Measurements from ENCODE around the gene PDX1.

Gene PDX1

GRCh38 chr13:27964741-27965323 lies 45.0 kb downstream of the PDX1 start:
- Histone ChIP-seq H3K36me3 (ENCODE audit: control insufficient read depth in 2 of 2, insufficient read depth in 1 of 2, low read length in 2 of 2) (peaks cover 0 to 46% of the 10 kb centered on the region in 2 experiments; a peak in 2 of 3 replicates), H3K9me3 (ENCODE audit: control insufficient read depth, insufficient read depth, low read depth, low read length) (no peaks in the 10 kb centered on the region), H3K27ac (ENCODE audit: extremely low read depth, low read depth, low read length) (no peak overlapping the region), H3K4me1 (ENCODE audit: control insufficient read depth, insufficient read depth, low read length) (no peaks in the 10 kb centered on the region), H3K4me3 (ENCODE audit: low read depth, low read length) (no peak overlapping the region)
- POLR2A ChIA-PET: no interaction called here
- CTCF ChIA-PET: interaction anchor here (0.6 to 13.6 kb wide), 2 partner anchors 93 to 137 kb away, joined by 3 to 206 read pairs; no protein-coding TSS in a partner anchor
- TF ChIP-seq GLIS1 (tag by site-specific recombination; IDR thresholded peaks at IDR 0.05) (peak; percentile 78), KLF17 (tag by site-specific recombination; IDR thresholded peaks at IDR 0.05) (no peak), ZNF792 (tag by site-specific recombination; IDR thresholded peaks at IDR 0.05) (no peak)

GRCh38 chr13:27965343-27965739 lies 45.5 kb downstream of the PDX1 start:
- Histone ChIP-seq H3K27ac (ENCODE audit: extremely low read depth, low read depth, low read length) (no peak overlapping the region), H3K4me3 (ENCODE audit: low read depth, low read length) (no peak overlapping the region), H3K4me1 (ENCODE audit: control insufficient read depth, insufficient read depth, low read length) (no peaks in the 10 kb centered on the region), H3K9me3 (ENCODE audit: control insufficient read depth, insufficient read depth, low read depth, low read length) (no peaks in the 10 kb centered on the region), H3K36me3 (ENCODE audit: control insufficient read depth in 2 of 2, insufficient read depth in 1 of 2, low read length in 2 of 2) (peaks cover 0 to 43% of the 10 kb centered on the region in 2 experiments; a peak in 2 of 3 replicates)
- POLR2A ChIA-PET: no interaction called here
- no peak for TF ChIP-seq ZNF792 (tag by site-specific recombination; IDR thresholded peaks at IDR 0.05)
- CTCF ChIA-PET: interaction anchor here (1.0 to 13.6 kb wide), 2 partner anchors 137 to 603 kb away, joined by 3 to 206 read pairs; no protein-coding TSS in a partner anchor

- Histone ChIP-seq H3K27ac (ENCODE audit: extremely low read depth, low read depth, low read length) (no peak overlapping the region), H3K9me3 (ENCODE audit: control insufficient read depth, insufficient read depth, low read depth, low read length) (no peaks in the 10 kb centered on the region), H3K4me1 (ENCODE audit: control insufficient read depth, insufficient read depth, low read length) (no peaks in the 10 kb centered on the region), H3K4me3 (ENCODE audit: low read depth, low read length) (no peak overlapping the region), H3K36me3 (ENCODE audit: control insufficient read depth in 2 of 2, insufficient read depth in 1 of 2, low read length in 2 of 2) (peaks cover 0 to 38% of the 10 kb centered on the region in 2 experiments; a peak in 2 of 3 replicates)
- CTCF ChIA-PET: interaction anchor here (1.0 to 13.6 kb wide), 2 partner anchors 138 to 604 kb away, joined by 3 to 206 read pairs; no protein-coding TSS in a partner anchor
- TF ChIP-seq TCF7L2 (IDR thresholded peaks at IDR 0.05; ENCODE audit: borderline replicate concordance, low read depth, low read length): peak; percentile 65; the same call in 1 of the 2 replicates
- TF ChIP-seq ZBTB6 (tag by site-specific recombination; IDR thresholded peaks at IDR 0.05): peak; percentile 54; the same call in 1 of the 2 replicates
- TF ChIP-seq ZNF23 (tag by site-specific recombination; IDR thresholded peaks at IDR 0.05; ENCODE audit: borderline replicate concordance): no peak
- 0 out of 2 replicates have a peak, but pooled peaks have one; percentile 15 for TF ChIP-seq ZBTB44 (tag by site-specific recombination; IDR thresholded peaks at IDR 0.05)
- POLR2A ChIA-PET: no interaction called here
These were observed 46.2 kb downstream of the PDX1 start for GRCh38 chr13:27965740-27966640.

- H3K36me3 ChIP-seq (ENCODE audit: control insufficient read depth in 2 of 2, insufficient read depth in 1 of 2, low read length in 2 of 2): peaks cover 0 to 31% of the 10 kb centered on the region in 2 experiments; a peak in 2 of 3 replicates
- no peaks in the 10 kb centered on the region for H3K4me1 ChIP-seq (ENCODE audit: control insufficient read depth, insufficient read depth, low read length)
- no peak overlapping the region for H3K4me3 ChIP-seq (ENCODE audit: low read depth, low read length)
- H3K9me3 ChIP-seq (ENCODE audit: control insufficient read depth, insufficient read depth, low read depth, low read length): no peaks in the 10 kb centered on the region
- H3K27ac ChIP-seq (ENCODE audit: extremely low read depth, low read depth, low read length): no peak overlapping the region
- CTCF ChIA-PET: no interaction called here
- POLR2A ChIA-PET: no interaction called here
- TF ChIP-seq ZNF473 (tag by site-specific recombination; IDR thresholded peaks at IDR 0.05) (no peak), PRDM6 (tag by site-specific recombination; IDR thresholded peaks at IDR 0.05) (no peak), ZNF433 (tag by site-specific recombination; IDR thresholded peaks at IDR 0.05; ENCODE audit: low read depth) (no peak), ZBTB6 (tag by site-specific recombination; IDR thresholded peaks at IDR 0.05) (no peak), ZBTB8A (tag by site-specific recombination; IDR thresholded peaks at IDR 0.05) (no peak), ZNF174 (tag by site-specific recombination; IDR thresholded peaks at IDR 0.05) (no peak)
These were observed 46.9 kb downstream of the PDX1 start for GRCh38 chr13:27966641-27967202.

Data from HEK293 (cell line).